ENCODE results near the gene AJM1.

Gene AJM1

DNA sequence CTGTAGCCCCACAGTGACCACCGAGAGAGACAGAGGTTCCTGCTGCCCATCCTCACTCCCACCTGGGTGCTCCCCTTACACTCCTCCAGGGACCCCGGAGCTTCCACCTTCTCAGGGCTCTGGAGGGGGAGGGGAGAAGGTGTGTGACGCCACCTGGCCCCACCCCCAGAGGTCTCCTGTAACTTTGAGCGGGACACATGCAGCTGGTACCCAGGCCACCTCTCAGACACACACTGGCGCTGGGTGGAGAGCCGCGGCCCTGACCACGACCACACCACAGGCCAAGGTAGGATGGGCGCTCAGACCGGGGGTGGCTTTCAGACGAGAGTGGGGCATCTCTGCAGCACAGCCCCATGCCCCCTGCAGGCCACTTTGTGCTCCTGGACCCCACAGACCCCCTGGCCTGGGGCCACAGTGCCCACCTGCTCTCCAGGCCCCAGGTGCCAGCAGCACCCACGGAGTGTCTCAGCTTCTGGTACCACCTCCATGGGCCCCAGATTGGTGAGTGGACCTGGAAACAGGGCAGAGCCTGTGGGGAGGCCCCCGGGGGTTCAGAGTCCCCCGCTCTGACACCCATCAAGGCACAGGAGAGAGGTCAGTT, 14.4 kb downstream of the AJM1 start:
- no peak overlapping the region for H3K4me3 ChIP-seq (ENCODE audit: low read depth in 1 of 2, low read length in 1 of 2)
- peaks cover 20% of the 10 kb centered on the region for H3K36me3 ChIP-seq

DNA sequence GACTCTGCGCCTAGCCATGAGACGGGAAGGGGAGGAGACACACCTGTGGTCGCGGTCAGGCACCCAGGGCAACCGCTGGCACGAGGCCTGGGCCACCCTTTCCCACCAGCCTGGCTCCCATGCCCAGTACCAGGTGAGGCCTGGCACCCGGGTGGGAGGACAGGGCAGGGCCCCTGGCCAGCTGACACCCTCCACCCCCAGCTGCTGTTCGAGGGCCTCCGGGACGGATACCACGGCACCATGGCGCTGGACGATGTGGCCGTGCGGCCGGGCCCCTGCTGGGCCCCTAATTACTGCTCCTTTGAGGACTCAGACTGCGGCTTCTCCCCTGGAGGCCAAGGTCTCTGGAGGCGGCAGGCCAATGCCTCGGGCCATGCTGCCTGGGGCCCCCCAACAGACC, 14.9 kb downstream of the AJM1 start:
- H3K27ac ChIP-seq, result no peak overlapping the region
- H3K36me3 ChIP-seq, result peaks cover 26% of the 10 kb centered on the region
- no peaks in the 10 kb centered on the region for H3K9me3 ChIP-seq
- no peaks in the 10 kb centered on the region for H3K4me1 ChIP-seq (ENCODE audit: control insufficient read depth in 1 of 2, insufficient read depth in 1 of 2, low read depth in 1 of 2, low read length in 1 of 2)
- TF ChIP-seq, protein P1, sequence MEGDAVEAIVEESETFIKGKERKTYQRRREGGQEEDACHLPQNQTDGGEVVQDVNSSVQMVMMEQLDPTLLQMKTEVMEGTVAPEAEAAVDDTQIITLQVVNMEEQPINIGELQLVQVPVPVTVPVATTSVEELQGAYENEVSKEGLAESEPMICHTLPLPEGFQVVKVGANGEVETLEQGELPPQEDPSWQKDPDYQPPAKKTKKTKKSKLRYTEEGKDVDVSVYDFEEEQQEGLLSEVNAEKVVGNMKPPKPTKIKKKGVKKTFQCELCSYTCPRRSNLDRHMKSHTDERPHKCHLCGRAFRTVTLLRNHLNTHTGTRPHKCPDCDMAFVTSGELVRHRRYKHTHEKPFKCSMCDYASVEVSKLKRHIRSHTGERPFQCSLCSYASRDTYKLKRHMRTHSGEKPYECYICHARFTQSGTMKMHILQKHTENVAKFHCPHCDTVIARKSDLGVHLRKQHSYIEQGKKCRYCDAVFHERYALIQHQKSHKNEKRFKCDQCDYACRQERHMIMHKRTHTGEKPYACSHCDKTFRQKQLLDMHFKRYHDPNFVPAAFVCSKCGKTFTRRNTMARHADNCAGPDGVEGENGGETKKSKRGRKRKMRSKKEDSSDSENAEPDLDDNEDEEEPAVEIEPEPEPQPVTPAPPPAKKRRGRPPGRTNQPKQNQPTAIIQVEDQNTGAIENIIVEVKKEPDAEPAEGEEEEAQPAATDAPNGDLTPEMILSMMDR (IDR thresholded peaks at IDR 0.05), result no peak
- H3K4me3 ChIP-seq (ENCODE audit: low read depth in 1 of 2, low read length in 1 of 2), result no peak overlapping the region
- no peaks in the 10 kb centered on the region for H3K27me3 ChIP-seq

More for the DNA sequence above, 14.4 kb downstream of the AJM1 start:
- H3K27me3 ChIP-seq, result no peaks in the 10 kb centered on the region
- H3K27ac ChIP-seq, result no peak overlapping the region
- H3K4me1 ChIP-seq (ENCODE audit: control insufficient read depth in 1 of 2, insufficient read depth in 1 of 2, low read depth in 1 of 2, low read length in 1 of 2), result no peaks in the 10 kb centered on the region
- H3K9me3 ChIP-seq, result no peaks in the 10 kb centered on the region
- TF ChIP-seq, protein P1 (IDR thresholded peaks at IDR 0.05), result no peak

DNA sequence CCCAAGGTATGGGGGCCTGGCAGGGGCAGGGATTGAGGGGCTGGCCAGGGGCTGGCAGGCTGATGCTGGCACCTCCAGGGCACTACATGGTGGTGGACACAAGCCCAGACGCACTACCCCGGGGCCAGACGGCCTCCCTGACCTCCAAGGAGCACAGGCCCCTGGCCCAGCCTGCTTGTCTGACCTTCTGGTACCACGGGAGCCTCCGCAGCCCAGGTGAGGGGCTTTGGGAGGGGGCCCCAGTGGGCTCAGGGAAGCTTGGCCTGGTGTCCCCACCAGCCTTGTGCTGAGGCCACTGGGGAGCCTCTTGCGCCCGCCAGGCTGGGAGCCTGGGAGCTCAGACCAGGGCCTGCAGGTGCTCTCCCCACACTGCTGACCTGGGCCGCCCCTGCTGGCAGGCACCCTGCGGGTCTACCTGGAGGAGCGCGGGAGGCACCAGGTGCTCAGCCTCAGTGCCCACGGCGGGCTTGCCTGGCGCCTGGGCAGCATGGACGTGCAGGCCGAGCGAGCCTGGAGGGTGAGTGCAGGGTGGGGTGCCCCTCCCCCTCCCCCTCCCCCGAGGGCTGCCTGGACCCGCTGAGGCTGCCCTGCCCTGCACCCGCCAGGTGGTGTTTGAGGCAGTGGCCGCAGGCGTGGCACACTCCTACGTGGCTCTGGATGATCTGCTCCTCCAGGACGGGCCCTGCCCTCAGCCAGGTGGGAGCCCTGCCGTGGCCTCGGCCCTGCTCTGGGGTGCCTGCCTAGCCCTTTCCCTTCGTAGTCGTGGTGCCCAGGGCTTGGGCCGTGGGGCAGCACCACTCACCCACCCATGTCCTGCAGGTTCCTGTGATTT, 15.5 kb downstream of the AJM1 start:
- H3K9me3 ChIP-seq, result no peaks in the 10 kb centered on the region
- no peaks in the 10 kb centered on the region for H3K4me1 ChIP-seq (ENCODE audit: control insufficient read depth in 1 of 2, insufficient read depth in 1 of 2, low read depth in 1 of 2, low read length in 1 of 2)
- no peak overlapping the region for H3K4me3 ChIP-seq (ENCODE audit: low read depth in 1 of 2, low read length in 1 of 2)
- TF ChIP-seq, protein P1 (IDR thresholded peaks at IDR 0.05), result no peak
- H3K27me3 ChIP-seq, result no peaks in the 10 kb centered on the region
- peaks cover 32% of the 10 kb centered on the region for H3K36me3 ChIP-seq
- H3K27ac ChIP-seq, result no peak overlapping the region

DNA sequence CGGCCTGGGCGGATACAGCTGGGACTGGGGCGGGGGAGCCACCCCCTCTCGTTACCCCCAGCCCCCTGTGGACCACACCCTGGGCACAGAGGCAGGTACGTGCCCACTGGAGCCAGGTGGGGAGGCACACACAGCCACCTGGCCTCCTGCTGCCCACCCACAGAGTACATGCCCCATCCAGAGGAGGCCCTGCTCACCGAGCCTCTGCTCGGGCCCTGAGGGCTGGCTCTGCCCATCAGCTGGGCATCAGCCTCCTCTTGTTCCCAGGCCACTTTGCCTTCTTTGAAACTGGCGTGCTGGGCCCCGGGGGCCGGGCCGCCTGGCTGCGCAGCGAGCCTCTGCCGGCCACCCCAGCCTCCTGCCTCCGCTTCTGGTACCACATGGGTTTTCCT, 16.2 kb downstream of the AJM1 start:
- H3K27me3 ChIP-seq, result no peaks in the 10 kb centered on the region
- H3K4me1 ChIP-seq (ENCODE audit: control insufficient read depth in 1 of 2, insufficient read depth in 1 of 2, low read depth in 1 of 2, low read length in 1 of 2), result no peaks in the 10 kb centered on the region
- H3K36me3 ChIP-seq, result peaks cover 38% of the 10 kb centered on the region
- H3K9me3 ChIP-seq, result no peaks in the 10 kb centered on the region
- H3K27ac ChIP-seq, result no peak overlapping the region
- TF ChIP-seq, protein P1 (IDR thresholded peaks at IDR 0.05), result no peak
- no peak overlapping the region for H3K4me3 ChIP-seq (ENCODE audit: low read depth in 1 of 2, low read length in 1 of 2)

DNA sequence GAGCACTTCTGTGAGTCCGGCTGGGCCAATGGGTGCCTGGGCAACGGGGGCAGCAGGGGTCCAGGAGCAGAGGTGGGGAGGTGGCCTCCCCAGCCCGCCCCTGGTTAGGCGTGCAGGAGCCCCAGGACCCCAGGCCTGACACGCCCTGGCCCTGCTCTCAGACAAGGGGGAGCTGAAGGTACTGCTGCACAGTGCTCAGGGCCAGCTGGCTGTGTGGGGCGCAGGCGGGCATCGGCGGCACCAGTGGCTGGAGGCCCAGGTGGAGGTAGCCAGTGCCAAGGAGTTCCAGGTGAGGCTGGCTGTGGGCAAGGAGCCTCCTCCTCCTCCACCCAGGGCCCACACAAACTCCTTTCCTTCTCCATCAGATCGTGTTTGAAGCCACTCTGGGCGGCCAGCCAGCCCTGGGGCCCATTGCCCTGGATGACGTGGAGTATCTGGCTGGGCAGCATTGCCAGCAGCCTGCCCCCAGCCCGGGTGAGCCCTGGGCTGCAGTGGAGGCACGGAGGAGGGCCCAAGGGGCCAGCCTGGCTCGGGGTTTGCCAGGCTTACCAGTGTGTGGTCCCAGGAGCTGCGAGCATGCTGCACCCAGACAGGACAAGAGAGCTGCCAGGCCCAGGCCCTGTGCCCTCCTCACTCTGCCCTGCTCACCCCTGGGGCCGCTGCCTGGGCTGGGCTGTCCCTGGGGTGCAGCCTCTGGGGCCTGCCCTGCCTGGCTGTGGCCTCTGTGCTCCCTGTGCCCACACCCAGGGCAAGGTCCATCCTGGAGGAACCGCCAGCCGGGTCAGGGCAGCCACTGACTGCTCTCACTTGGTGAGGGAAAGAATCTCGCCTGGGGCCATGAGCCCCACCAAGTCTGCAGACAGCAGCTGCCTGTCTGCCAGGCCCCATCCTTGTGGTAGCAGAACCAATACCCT, 16.8 kb downstream of the AJM1 start:
- Histone ChIP-seq H3K4me1 (ENCODE audit: control insufficient read depth in 1 of 2, insufficient read depth in 1 of 2, low read depth in 1 of 2, low read length in 1 of 2) (no peaks in the 10 kb centered on the region), H3K27ac (no peak overlapping the region), H3K9me3 (no peaks in the 10 kb centered on the region), H3K4me3 (ENCODE audit: low read depth in 1 of 2, low read length in 1 of 2) (no peak overlapping the region), H3K36me3 (peaks cover 43% of the 10 kb centered on the region), H3K27me3 (no peaks in the 10 kb centered on the region)
- TF ChIP-seq, protein P1 (IDR thresholded peaks at IDR 0.05), result no peak
